BLaER1 (cell line): ENCODE results near the gene TEX30.
"Not testable (repeated sequence)": the region's sequence is repeated elsewhere in the genome, so short reads cannot be mapped to it uniquely, and the experiment has no call there.

Experiments
- H3K27ac ChIP-seq: shearing (Covaris generic); formaldehyde crosslinking; 2 replicates; pipeline ENCODE4 v1.8.1; 2022
- H3K27me3 ChIP-seq: shearing (Covaris generic); formaldehyde crosslinking; 2 replicates; pipeline ENCODE4 v1.8.1; 2022
- H3K36me3 ChIP-seq: shearing (Covaris generic); formaldehyde crosslinking; 2 replicates; pipeline ENCODE4 v1.8.1; 2022
- H3K4me1 ChIP-seq: shearing (Covaris generic); formaldehyde crosslinking; 2 replicates; pipeline ENCODE4 v1.8.1; 2022
- H3K4me2 ChIP-seq: shearing (Covaris generic); formaldehyde crosslinking; 2 replicates; pipeline ENCODE4 v1.8.1; 2022
- H3K4me3 ChIP-seq: shearing (Covaris generic); formaldehyde crosslinking; 2 replicates; pipeline ENCODE4 v1.8.1; 2022
- H3K9ac ChIP-seq: shearing (Covaris generic); formaldehyde crosslinking; 2 replicates; pipeline ENCODE4 v1.8.1; 2022
- H3K9me3 ChIP-seq: shearing (Covaris generic); formaldehyde crosslinking; 2 replicates; pipeline ENCODE4 v1.8.1; 2022
- H4K20me1 ChIP-seq: shearing (Covaris generic); formaldehyde crosslinking; 2 replicates; pipeline ENCODE4 v1.8.1; 2022
- Cebpa-rat ChIP-seq: shearing (Covaris generic); IDR thresholded peaks from 2 replicates; pipeline ENCODE4 v1.8.1; 2022

TEX30 gene

GRCh38 chr13:102800145-102801041 is 26.8 kb upstream of the TEX30 start:
- peak overlapping the region; percentile 65; the same call in 1 of the 2 replicates for H3K27ac ChIP-seq
- peak overlapping the region; percentile 72 for H3K4me2 ChIP-seq
- H3K36me3 ChIP-seq = no peaks in the 10 kb centered on the region
- H3K9me3 ChIP-seq = peaks cover 24% of the 10 kb centered on the region
- no peaks in the 10 kb centered on the region for H4K20me1 ChIP-seq
- peak overlapping the region; percentile 72 for H3K9ac ChIP-seq
- H3K27me3 ChIP-seq = peaks cover 38% of the 10 kb centered on the region
- peak overlapping the region; percentile 71 for H3K4me3 ChIP-seq
- no peak for TF ChIP-seq Cebpa-rat
- peaks cover 15% of the 10 kb centered on the region; the same call in 1 of the 2 replicates for H3K4me1 ChIP-seq

GRCh38 chr13:102799426-102800144 is 26.0 kb upstream of the TEX30 start:
- peak overlapping the region; percentile 72 for H3K4me2 ChIP-seq
- peak overlapping the region; percentile 72 for H3K9ac ChIP-seq
- H3K4me3 ChIP-seq = peak overlapping the region; percentile 71
- no peaks in the 10 kb centered on the region for H4K20me1 ChIP-seq
- H3K27ac ChIP-seq = peak overlapping the region; percentile 65; the same call in 1 of the 2 replicates
- TF ChIP-seq Cebpa-rat = no peak
- peaks cover 15% of the 10 kb centered on the region; the same call in 1 of the 2 replicates for H3K4me1 ChIP-seq
- peaks cover 38% of the 10 kb centered on the region for H3K27me3 ChIP-seq
- H3K9me3 ChIP-seq = peaks cover 24% of the 10 kb centered on the region
- H3K36me3 ChIP-seq = no peaks in the 10 kb centered on the region

GRCh38 chr13:102798581-102799425 is 25.2 kb upstream of the TEX30 start, which contains the start of the genes BIVM and POGLUT2:
Gene BIVM, plus strand, starts transcription at chr13:102799119. Its CDS starts 8,149 bp downstream, at chr13:102807268.
Gene POGLUT2, minus strand, starts transcription at chr13:102798976. Its CDS starts 306 bp downstream, at chr13:102798670.
- H3K4me3 ChIP-seq = peak within 1 kb of the TSS; percentile 71
- peaks cover 38% of the 10 kb centered on the region for H3K27me3 ChIP-seq
- H3K27ac ChIP-seq = peak within 1 kb of the TSS; percentile 65; the same call in 1 of the 2 replicates
- no peak for TF ChIP-seq Cebpa-rat
- no peaks in the 10 kb centered on the region for H3K36me3 ChIP-seq
- H4K20me1 ChIP-seq = no peaks in the 10 kb centered on the region
- H3K9me3 ChIP-seq = peaks cover 24% of the 10 kb centered on the region
- H3K4me2 ChIP-seq = peak within 1 kb of the TSS; percentile 72
- peak within 1 kb of the TSS; percentile 72 for H3K9ac ChIP-seq
- peaks cover 15% of the 10 kb centered on the region; the same call in 1 of the 2 replicates for H3K4me1 ChIP-seq

GRCh38 chr13:102793611-102794355 is 20.2 kb upstream of the TEX30 start:
- no peak overlapping the region for H3K4me3 ChIP-seq
- H3K27ac ChIP-seq = no peak overlapping the region
- no peak for TF ChIP-seq Cebpa-rat
- peaks cover 4% of the 10 kb centered on the region for H3K9me3 ChIP-seq
- H4K20me1 ChIP-seq = no peaks in the 10 kb centered on the region
- peaks cover 16% of the 10 kb centered on the region for H3K27me3 ChIP-seq
- H3K9ac ChIP-seq = no peak overlapping the region
- no peak overlapping the region for H3K4me2 ChIP-seq
- no peaks in the 10 kb centered on the region for H3K4me1 ChIP-seq
- no peaks in the 10 kb centered on the region for H3K36me3 ChIP-seq

- H3K27me3 ChIP-seq = peaks cover 2% of the 10 kb centered on the region; the same call in 1 of the 2 replicates
- H3K27ac ChIP-seq = no peak overlapping the region
- no peaks in the 10 kb centered on the region for H3K36me3 ChIP-seq
- no peak overlapping the region for H3K4me2 ChIP-seq
- H3K9me3 ChIP-seq = no peaks in the 10 kb centered on the region
- no peak overlapping the region for H3K9ac ChIP-seq
- TF ChIP-seq Cebpa-rat = no peak
- no peaks in the 10 kb centered on the region for H3K4me1 ChIP-seq
- H4K20me1 ChIP-seq = no peaks in the 10 kb centered on the region
- no peak overlapping the region for H3K4me3 ChIP-seq
These were observed 18.8 kb upstream of the TEX30 start for GRCh38 chr13:102792396-102792795.

- Histone ChIP-seq H3K27me3 (no peaks in the 10 kb centered on the region), H3K4me3 (no peak overlapping the region), H4K20me1 (no peaks in the 10 kb centered on the region), H3K9ac (no peak overlapping the region), H3K27ac (no peak overlapping the region), H3K9me3 (no peaks in the 10 kb centered on the region), H3K4me2 (no peak overlapping the region), H3K36me3 (no peaks in the 10 kb centered on the region), H3K4me1 (no peaks in the 10 kb centered on the region)
- no peak for TF ChIP-seq Cebpa-rat
These were observed 15.1 kb upstream of the TEX30 start for GRCh38 chr13:102788683-102789082.

GRCh38 chr13:102784483-102784882 is 10.9 kb upstream of the TEX30 start:
- H3K9me3 ChIP-seq = peaks cover 21% of the 10 kb centered on the region
- TF ChIP-seq Cebpa-rat = no peak
- H3K4me2 ChIP-seq = no peak overlapping the region
- H3K4me1 ChIP-seq = peaks cover 6% of the 10 kb centered on the region
- H4K20me1 ChIP-seq = no peaks in the 10 kb centered on the region
- H3K4me3 ChIP-seq = no peak overlapping the region
- H3K36me3 ChIP-seq = peaks cover 11% of the 10 kb centered on the region; the same call in 1 of the 2 replicates
- H3K9ac ChIP-seq = no peak overlapping the region
- H3K27ac ChIP-seq = no peak overlapping the region
- H3K27me3 ChIP-seq = no peaks in the 10 kb centered on the region

- no peak overlapping the region for H3K9ac ChIP-seq
- H3K27ac ChIP-seq = no peak overlapping the region
- H3K4me3 ChIP-seq = no peak overlapping the region
- H3K27me3 ChIP-seq = no peaks in the 10 kb centered on the region
- no peak overlapping the region for H3K4me2 ChIP-seq
- H3K36me3 ChIP-seq = peaks cover 11% of the 10 kb centered on the region; the same call in 1 of the 2 replicates
- H4K20me1 ChIP-seq = no peaks in the 10 kb centered on the region
- TF ChIP-seq Cebpa-rat = no peak
- H3K9me3 ChIP-seq = peaks cover 21% of the 10 kb centered on the region
- H3K4me1 ChIP-seq = peaks cover 13% of the 10 kb centered on the region
These were observed 8.0 kb upstream of the TEX30 start for GRCh38 chr13:102781591-102781990.

GRCh38 chr13:102780656-102781055 is 7.1 kb upstream of the TEX30 start:
- not testable (repeated sequence) for H3K27ac ChIP-seq, H3K4me3 ChIP-seq, H3K4me2 ChIP-seq, H3K27me3 ChIP-seq, H3K9ac ChIP-seq, H4K20me1 ChIP-seq
- Histone ChIP-seq H3K9me3 (peaks cover 21% of the 10 kb centered on the region), H3K36me3 (peaks cover 11% of the 10 kb centered on the region; the same call in 1 of the 2 replicates), H3K4me1 (peaks cover 13% of the 10 kb centered on the region)
